Loucy (cell line): ENCODE data around the gene PDLIM4.

Experiments
- CTCF ChIP-seq: fragments of 200-600 bp; sonication (generic); conservative IDR thresholded peaks from 2 replicates; pipeline ENCODE4 v1.5.1; 2014; ENCODE audit warnings: mild to moderate bottlenecking, antibody characterized with exemption, low read length
- EZH2phosphoT487 ChIP-seq: fragments of 200-600 bp; IDR thresholded peaks from 2 replicates; pipeline ENCODE4 v1.6.1; 2018; ENCODE audit warnings: antibody characterized with exemption, mild to moderate bottlenecking, moderate library complexity, borderline replicate concordance

GRCh38 chr5:132254321-132254977, 3.0 kb upstream of the PDLIM4 start:
- TF ChIP-seq CTCF (no peak), EZH2phosphoT487 (no peak)
